HG02852 (cell line): Measurements from ENCODE around the gene LHX5.

ENCODE experiments used
- ATAC-seq: cut with Tn5 transposase; IDR thresholded peaks from one replicate; pipeline ENCODE4 v1.9.1; 2021; ENCODE audit warnings: mild to moderate bottlenecking, moderate library complexity; ENCODE audit not compliant: unreplicated experiment

Gene LHX5

DNA sequence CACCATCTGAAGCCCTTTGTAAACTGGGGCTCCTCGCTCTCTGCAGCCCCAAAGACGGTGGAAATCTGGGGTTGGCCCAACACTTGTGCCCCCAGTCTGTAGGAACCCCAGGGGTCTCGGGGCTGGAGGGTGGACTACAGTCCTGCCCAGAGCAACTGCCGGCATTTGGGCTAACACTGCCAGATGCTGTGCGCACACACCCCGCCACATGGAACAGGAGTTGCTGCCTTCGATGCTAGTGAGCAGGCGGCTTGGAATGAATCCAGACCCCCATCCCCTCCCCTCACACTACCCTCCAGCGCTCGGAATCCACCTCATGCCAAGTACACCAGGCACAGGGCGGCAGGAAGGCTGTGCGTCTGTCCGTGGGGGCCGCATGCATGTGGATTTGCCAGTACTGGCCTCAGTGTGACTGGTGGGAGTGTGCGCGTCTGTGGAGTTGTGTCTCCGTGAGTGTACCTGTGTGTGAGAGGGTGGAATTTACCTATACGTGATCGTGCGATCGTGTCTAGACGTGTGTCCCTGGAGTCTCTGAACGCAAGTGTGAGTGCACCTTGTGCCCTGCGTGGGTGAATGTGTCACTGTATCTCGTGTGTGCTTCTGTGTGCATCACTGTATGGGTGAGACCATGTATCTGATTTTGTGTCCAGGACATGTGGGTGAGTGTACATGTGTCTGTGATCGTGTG, 5.1 kb downstream of the LHX5 start:
- ATAC-seq = no peak

DNA sequence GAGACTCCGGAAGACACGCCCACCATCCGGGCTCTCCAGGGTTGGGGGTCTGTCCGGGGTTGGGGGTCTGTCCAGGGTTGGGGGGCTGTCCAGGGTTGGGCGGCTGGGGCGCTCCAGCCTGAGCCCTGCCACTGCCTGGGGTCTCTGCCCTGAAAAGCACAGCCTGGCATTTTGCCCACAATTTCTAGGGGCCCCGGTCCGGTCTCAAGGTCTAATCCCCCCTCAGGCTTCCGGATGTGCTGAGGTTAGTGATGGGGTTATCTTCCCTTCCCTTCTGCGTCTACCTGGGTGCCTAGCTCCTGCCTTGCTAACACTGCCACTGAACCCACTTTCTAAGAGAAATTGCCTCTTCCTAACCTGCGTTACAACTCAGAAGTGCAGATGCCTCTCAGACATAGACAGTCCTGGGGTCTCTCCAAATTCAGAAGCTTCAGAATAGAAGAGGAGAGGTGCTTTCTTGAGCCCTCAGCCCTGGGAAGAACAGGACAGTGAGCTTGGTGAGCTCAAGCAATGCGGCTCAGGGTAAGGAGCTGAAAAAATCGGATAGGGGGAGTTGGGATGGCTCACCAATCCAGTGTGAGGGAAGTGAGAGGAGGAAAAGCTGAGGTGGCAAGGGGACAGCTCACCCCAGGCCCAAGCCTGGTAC, 5.7 kb downstream of the LHX5 start:
- no peak for ATAC-seq

DNA sequence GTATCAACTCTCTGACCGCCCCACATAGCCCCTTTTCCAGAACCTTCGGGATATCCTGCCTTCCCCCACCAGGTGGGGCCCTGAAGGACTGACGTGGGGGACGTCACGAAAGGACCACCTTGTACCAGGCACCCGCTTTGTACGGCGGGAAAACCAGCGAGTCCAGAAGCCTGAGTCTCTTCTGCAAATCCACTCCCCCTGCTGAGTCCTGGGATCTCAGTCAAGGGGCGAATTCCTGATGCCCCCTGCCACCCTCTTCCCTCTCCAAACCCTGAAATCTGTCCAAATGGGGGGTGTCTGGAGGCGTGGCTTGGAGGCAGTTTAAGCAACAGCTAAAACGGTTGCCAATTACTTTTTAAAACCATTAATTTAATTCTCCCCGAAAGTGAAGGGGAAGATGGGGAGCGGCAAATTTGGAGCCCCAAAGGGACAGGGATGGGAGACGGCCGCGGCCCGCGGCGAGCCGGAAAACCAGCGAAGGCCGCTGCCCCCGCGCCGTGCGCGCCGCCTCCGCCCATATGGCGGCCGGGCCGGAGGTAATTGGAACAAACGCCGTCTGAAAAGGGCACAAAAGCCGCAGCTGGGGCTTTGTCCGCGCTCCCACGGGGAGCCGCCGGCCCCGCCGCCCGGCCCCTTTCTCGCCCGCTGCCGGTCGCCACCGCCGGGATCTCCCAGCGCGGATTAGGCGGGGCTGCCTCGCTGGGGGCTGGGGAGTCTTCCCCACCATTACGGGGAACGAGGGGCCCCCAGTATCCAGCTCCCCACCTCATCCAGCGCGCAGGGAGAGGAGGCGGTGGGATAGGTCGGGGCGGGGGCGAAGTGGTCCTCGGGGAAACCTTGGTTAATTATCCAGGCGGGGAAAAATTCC, 6.6 kb downstream of the LHX5 start:
- ATAC-seq = no peak

DNA sequence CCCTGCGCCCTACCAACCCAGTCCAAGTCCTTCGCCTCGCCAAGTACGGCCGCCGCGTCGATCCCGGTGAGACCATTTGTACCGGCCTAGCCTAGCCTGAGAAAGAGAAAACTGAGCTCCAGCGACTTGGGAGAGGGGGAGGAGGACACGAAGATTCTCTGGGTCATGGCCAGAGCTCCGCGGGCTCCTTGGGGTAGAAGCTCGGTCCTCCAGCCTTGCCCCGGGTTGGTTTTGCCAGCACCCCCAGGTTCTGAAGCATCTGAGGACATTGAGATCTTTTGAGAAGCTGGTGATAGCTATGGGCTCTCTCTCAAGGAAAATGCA, 7.3 kb downstream of the LHX5 start:
- ATAC-seq = no peak

DNA sequence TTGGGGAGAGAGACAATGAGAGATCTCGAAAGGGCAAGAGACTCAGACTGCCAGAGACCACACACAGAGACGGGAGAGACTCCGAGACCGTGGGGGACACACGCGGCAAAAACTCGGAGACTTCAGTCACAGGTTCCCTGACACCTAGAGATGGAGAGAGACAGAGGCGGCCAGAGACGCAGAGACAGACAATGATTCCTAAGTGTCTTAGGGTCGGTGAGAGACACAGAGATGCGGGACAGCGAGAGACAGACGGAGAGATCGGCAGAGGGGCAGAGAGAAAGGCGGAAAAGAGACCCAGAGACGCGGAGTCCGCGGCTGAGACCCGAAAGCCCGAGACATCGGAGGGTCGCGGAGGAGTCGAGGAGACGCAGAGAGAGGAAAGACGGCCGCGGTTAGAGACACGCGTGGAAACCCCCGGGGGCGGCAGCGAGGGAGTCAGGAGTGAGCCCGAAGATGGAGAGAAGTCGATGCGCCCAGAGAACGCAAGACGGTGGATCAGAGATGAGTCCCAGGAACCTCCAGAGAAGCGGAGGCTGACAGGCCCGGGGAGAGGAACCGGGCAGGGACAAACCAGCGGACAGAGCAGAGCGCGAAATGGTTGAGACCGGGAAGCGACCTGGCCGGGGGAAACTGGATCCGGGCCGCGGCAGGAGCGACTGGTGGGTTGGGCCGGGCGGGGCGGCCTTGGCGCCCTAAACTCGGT, 7.8 kb downstream of the LHX5 start:
- no peak for ATAC-seq

DNA sequence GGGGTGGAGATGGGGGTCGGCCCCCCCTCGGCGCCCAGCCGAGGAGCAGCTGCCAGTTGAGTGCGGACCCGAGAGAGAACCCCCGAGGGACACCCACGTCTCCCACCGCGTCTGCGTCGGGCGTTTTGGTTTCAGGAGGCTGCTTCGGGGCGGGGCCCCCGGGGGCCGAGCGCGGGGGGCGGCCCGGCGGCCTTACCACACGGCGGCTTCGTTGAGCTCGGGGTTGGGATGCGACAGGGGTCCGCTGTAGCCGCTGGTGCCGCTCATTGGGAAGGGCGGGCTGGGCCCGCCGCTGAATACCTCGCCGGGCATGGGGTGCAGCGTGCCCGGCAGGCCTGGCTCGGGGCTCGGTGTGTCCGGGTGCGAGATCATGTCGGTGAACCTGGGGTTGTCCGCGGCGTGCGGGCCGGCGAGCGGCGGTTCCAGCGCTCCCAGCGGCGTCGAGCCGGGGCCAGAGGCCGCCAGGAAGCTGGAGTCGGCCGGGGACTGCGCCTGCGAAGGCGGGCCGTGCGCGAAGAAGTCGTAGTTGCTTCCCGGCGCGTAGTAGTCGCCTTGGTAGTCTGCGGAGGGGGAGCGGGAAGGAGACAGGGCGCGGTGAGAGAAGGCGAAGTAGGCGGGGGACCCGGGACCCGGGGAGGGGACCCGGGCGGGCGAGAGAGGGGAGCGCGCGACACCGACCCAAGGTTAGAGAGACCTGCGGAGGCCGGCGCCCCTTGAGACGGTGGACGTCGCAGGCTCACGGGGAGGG, 8.5 kb downstream of the LHX5 start:
- ATAC-seq = no peak

DNA sequence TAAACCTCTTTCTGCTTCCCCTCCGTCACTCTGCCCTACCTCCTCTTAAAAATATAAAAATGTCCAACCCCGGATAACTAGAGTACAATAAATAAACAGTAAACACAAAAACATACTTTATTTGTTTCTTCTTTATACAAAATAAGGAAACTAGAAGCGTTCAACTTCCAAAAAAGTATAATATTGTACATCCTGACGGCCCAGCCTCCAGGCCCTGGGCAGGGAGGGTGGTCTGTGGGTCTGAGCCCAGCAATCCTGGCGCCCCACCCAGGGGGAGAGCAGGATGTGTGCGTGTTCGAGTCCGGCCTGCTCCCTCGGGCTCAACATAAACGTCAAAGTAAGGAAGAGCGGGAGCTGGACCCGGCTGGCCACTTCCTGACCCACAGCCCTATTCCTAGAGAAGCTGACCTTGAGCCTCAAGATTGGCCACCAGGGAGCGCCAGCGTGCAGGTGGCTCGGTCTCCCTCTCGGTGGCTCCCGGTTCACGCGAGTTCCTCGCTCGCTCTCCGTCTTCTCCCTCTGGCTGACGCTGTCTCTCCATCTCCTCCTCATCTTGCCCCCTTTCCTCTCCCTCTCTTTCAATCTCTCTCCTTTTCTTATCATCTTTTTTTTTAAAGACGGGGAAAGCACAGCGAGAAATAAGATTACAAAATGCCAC, 9.4 kb downstream of the LHX5 start:
- no peak for ATAC-seq

DNA sequence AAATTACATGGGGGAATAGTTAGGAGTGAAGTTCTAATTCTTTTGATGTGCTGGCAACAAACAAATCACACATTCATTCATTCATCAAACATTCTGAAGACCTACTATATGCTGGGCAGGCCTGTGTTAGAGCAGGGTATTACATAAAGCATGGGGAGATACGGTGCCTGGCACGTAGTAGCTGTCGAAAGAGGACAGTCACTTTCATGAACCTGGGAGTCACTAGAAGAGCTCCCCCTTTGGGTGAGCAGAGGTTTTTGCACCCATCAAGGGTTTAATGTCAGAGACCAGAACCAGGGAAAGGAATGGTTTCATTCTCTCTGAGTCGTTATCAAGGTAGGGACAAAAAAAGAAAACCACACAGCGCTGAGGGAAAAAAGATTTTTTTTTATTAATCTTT, 10.0 kb downstream of the LHX5 start:
- no peak for ATAC-seq

DNA sequence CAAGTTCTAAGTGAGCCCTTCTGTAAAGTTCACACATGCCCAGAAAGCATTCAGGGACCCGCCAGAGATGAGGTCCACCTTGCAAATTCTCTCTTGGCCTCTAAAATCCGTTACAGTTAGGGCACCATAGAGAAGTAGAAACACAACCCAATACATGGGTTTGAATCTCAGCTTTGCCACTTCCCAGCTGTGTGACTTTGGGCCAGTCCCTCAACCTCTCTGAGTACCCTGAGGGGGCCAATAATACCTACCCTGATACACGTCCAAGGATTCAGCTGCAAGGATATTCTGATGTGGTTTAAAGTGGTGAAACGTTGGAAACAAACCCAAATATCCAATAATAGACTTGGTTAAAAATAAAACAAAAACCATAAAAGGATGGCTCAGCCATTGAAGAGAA, 11.7 kb downstream of the LHX5 start:
- ATAC-seq = no peak

DNA sequence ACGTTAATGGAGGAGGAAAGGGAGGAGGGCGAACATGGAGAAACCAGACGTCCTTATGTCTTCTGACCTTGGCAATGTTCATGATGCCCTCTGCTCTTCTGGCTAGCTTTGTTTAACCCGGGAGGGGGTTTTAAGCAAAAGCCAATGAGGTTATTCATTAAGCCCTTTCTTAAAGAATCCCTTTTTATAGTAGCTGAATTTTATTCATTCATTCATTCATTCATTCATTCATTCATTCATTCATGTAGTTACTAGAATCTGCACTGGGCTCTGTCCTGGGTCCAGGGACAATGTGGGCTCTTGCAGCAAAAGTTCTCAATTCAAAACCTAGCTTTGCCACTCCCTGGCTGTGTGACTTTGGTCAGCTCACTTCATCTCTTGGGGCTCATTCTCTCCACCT, 14.0 kb downstream of the LHX5 start:
- no peak for ATAC-seq

DNA sequence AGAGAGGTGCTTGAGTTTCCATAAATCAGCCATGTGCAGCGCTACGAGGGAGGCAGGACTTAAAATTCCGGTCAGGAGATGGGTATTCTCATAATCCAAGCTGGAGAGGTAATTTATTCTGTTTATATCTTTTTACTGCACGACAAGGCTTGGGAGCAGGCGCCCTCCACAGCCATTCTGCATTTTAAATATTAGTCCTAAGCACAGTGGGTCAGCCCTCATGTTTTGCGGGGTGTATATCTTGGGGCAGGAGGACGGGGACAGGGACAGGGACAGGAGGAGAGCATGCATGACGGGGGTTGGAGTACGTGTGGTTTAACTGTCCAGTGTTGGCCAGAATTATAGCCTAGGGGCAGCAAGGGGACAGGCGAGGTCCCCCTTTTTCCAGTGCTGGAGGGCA, 14.5 kb downstream of the LHX5 start:
- no peak for ATAC-seq

DNA sequence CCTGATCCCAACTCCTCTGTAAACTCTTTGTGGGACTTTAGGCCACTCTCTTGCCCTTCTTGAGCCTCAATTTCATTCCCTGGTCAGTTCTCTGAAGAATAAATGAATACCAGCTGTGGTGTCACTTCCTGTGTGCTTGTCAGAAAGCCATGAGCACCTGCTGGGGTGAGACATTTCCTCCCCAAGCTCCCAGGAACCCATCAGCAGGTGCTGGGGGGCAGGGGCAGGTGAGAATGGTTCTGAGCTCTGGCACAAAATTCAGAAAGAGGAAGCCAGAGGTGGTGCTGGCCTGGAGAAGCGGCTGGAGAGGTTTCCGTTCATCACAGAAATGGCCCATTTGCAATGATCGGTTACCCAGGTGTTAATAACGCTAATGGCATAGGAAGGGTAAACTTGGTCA, 14.9 kb downstream of the LHX5 start:
- ATAC-seq = no peak

DNA sequence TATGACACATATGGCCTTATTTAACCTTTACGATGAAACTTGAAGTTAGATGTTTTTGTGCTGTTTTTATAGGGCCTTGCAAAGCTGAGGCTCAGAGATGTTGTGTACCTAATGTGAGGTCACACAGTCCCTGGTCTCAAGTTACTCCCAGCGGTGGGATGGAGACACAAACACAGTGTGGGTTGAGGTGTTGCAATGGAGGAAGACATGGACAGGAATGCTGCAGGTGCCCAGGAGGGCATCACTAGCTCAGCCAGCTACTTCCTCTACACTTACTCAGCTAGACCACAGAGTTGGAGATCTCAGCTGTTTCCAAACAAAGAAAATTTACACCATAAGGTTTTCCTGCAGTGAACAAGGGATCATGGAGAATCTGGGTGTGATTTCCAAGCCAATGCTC, 15.5 kb downstream of the LHX5 start:
- ATAC-seq = no peak

DNA sequence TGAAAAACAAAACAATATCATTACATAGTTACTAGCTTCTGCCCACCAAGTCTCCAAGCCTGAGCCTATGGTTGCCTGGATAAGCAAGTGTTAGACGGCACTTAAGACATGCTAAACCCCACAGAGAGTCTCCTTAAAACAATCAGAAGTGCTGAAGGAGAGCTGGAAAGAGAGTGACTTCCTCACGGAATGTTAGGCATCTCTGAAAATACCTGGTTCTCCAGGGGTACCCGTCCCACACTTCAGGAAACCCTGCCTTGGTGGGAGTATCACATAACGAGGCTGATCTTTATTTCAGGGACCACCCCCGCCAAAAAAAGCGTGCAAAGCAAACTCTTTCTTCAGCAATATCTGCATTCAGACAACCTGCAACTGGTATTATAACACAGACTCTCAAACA, 18.3 kb downstream of the LHX5 start:
- no peak for ATAC-seq

DNA sequence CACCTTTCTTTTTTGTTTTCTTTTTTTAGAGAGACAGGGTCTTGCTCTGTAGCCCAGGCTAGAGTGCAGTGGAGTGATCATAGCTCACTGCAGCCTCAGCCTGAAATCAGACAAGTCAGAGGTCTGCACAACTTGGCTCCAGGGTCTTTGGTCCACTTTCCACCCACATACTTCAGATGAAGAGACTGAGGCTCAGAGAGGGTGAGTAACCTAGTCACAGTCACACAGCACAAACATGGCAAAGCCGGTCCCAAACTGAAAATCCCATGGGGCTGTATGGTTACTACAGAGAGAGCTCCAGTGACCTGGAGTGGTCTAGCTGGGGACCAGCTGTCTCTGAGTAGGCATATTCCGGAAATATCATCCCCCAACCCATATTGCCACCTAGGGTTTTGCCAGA, 19.2 kb downstream of the LHX5 start:
- no peak for ATAC-seq

DNA sequence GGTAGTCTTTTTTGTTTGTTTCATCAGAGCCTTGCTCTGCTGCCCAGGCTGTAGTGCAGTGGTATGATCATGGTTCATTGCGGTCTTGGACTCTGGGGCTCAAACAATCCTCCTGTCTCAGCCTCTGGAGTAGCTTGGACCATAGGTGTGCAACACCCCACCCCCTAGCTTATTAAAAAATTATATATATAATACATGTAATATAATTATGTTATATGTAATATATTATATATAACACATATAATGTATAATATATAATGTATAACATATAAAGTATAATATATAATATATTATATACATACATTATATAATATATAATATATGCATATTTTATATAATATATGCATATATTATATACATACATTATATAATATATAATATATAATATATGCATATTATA, 21.8 kb downstream of the LHX5 start:
- ATAC-seq = no peak

DNA sequence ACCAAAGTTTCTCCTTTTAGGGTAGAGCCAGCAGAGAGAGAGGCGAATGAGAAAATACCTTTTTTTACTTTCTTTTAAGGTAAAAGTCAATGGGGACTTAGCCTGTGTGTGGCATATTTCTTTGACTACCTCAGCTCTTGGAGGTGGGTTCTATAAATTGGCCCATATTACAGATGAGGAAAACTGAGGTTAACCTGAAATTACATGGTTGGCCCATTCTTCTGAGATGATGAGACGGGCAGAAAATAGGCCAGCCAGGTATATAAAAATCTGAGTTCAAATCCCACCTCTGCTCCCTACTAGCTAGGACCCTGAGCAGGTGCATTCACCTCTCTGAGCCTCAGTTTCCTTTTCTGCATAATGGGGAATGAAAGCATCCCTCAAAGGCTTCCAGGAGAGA, 22.4 kb downstream of the LHX5 start:
- no peak for ATAC-seq

DNA sequence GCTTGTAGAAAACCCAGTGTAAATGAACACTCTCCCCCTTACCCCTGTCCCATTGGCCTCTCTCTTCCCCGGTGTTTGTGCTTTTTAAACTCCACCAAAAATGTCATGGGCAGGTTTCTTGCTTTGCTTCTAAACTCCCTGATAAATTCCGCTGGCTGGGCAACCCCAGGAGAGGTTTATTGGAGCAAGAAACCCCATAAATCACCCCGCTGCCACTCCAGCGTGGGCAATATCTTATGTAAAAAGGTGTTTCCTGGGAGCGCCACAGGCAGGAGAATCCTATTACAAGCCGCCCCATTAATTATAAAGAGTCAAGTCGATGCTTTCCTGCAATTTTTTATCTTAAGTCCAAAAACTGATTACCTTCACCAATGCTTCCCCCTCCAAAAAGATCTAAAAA, 22.8 kb downstream of the LHX5 start:
- ATAC-seq = no peak

DNA sequence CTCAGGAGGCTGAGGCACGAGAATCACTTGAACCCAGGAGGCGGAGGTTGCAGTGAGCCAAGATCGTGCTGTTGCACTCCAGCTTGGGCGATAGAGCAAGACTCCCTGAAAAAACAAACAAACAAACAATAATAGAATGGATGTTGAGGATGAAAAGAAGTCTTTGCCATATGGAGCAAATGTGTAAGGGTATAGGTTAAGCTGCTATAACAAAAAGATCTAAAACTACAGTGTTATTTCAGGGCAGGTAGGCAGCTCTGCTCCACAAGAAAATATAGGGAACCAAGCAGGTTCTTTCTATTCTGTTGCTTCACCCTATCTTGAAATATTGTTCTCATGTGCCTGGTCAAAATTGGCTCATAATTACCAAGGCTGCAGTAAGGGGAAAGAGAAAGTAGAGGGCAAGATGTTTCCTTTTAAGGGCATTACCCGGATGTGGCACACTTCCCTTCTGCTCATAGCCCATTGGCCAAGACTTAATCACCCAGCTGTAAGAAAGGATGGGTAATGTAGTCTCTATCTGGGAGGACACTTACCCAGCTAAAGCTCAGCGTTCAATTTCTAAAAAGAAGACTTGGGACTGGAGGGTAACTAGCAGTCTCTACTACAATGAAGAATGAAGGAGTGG, 26.0 kb downstream of the LHX5 start:
- ATAC-seq = no peak

DNA sequence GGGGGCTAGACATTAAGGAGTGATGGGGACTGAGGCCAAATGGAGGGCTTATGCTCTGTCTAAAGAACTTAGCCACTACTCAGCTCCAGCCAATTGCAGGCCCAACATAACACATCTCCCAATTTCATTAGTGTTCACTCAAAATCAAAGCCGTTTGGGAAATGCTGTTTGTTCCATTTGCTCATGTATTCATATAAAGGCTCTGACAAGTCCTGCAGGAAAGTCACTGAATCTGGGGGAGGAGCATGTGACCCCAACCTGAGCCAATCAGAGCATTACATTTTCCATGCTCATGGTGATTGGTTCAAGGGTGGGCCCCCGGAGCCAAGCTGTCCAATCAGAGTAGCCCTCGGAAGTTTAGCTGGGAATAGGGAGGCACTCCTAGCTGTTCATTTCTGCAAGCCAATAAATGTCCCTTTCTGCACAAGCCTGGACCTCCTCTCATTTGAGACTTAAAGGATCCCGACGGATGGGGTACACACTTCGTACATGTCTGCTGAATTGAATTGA, 28.6 kb downstream of the LHX5 start:
- no peak for ATAC-seq
